NCI-H345 (cell line): ENCODE data around the gene MORF4L2.
A peak's percentile ranks its signal among the peaks of the same experiment; 100 is the strongest.

ENCODE experiments used
- DNase-seq: peaks from one replicate; lab custom pipeline; 2025; lab: John Stamatoyannopoulos, UW

Gene MORF4L2, protein sequence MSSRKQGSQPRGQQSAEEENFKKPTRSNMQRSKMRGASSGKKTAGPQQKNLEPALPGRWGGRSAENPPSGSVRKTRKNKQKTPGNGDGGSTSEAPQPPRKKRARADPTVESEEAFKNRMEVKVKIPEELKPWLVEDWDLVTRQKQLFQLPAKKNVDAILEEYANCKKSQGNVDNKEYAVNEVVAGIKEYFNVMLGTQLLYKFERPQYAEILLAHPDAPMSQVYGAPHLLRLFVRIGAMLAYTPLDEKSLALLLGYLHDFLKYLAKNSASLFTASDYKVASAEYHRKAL

DNA sequence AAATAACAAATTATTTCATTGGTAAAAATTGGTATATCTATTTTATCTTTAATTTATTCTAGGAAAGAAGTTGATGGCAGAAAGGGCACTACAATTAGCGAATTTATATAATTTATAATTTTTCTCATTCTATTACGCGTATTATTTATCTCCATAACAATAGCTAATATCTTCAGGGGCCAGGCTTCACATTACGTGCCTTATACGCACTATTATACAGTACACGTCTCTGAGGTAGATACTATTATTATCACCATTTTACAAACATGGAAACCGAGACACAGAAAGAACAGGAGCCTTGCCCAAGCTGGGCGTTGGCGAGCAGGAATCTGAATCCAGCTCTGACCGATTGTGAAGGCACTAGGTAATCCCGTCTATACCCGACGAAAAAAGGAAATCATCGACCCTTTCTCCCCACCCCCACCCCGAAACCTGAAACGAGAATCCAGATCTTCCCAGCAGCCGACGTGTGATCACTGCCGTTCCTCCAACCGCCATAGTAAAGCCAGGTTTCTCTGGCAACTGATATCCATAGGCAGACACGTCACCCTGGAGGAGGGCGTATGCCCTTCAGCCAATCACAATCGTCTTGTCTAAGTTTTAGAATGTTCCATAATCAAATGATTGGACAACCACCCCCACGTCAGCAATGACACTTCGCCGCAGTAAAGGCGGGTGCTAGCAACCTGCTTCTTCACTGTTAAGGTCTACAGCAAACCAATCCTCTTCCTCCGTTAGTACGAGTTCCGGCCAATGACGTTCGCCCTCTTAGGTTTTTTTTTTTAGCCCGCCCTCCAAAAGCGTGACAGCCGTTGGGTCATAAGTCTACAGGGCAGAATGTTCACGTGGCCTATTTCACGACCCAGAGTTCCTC is at the start of gene MORF4L2:
MORF4L2 (minus strand) TSS at position 501 of the 874 bp plus-strand sequence. CDS start 9,672 bp downstream, outside the sequence.
- peak; percentile 97 for DNase-seq

DNA sequence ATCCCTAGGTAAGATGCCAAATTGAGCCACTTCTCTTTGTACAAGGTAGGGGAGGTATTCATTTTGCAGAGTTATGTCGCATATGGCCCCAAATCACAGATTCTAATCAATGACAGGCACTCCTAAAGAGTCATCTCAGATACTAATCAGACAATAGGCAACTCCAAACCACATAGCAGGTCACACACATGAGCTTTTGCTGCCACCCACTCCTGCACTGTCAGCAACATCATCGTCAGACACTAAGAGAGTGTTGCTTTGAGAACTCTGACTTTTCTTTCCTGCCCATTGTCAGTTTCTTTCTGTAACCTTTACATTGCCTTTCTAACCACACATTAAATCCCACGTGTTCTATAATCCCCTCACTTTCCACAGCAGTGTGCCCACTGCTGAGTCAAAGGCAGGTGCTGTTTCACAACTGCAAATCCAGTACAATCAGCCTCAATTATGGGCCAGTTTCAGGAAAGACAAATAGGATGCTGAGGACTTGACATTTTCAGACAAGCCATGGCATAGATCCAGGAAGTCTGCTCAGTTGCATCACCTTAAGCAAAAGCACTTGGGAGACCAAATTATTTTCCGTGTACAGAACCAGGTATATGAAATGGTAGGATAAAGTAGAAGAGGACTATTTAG is 47.7 kb upstream of the MORF4L2 start:
- DNase-seq: no peak

DNA sequence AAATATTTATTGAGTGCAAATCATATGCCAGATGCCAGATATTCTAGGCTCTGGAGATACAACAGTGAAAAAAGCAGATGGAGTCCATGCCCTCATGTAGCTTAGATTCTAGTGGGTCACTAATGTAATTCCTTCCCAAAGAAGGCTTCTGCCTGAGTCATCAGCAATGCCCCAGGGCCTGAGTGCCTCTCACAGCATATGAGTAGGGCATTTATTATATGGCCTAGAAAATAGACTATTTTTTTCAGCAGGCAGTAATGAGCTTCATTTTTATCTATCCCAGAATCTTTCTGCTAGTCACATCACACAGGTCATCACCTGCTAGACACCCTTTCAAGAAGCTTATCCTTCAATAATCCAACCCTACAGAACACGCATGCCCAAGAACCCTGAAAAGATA is 46.5 kb upstream of the MORF4L2 start:
- no peak for DNase-seq

DNA sequence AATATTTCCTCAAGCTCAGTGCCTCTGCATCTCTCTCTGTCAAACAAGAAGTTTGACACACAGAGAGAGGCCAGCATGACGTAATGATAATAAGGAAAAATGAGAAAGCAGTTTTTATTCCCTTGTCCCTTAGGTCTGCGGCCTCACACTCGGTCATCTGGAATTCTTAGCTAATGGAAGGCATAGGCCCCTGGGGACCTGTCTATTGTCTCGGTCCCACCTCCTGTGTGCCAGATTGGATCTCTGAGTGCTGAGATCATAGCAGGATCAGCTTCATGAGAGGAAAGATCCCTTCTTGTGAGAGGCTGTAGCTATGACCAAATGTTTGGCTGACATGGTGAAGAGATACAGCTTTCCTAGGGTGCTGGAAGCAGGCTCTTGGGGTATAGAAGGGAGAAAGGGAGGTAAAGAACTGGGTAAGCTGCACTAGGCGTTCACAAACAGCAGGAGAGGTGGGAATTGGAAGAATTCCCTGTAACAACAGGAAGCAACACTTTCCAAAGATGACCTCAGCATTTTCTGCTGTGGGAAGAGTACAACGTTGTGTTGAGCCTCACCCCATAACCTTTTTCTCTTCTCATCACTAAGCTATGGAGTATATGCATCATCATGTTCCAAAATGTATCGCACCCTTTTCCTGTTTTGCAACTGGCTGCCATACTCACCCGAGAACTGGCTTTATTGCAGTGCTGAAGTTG is 44.4 kb upstream of the MORF4L2 start:
- no peak for DNase-seq

DNA sequence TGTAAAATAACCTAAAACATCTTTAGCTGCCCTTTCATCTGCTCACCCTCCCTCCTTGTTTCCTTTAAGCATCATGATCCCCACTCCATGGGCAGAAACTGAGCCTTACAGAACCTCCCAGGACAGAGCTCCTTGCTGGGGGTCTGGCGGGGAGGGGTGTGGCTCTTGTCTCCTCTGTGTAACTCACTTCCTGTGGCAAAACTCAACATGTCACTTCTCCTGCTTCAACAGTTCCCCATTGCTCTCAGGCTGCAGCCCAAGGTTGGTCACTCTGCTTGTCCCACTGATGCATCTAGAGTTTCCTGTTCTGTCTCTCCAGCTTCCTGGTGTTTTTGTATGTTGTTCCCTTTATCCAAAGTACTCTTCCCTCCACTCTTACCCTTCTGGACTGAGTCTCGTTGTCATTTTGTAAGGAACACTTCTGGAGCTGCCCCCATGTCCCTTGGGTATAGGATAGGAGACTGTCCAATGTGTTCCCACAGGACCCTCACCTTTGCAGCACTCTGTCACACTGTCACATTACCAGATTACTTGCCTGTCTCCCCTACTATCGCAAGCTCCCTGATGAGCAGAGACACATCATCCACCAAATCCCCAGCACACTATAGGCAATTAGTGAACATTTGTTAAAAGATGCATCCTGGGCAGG is 43.8 kb upstream of the MORF4L2 start:
- no peak for DNase-seq

DNA sequence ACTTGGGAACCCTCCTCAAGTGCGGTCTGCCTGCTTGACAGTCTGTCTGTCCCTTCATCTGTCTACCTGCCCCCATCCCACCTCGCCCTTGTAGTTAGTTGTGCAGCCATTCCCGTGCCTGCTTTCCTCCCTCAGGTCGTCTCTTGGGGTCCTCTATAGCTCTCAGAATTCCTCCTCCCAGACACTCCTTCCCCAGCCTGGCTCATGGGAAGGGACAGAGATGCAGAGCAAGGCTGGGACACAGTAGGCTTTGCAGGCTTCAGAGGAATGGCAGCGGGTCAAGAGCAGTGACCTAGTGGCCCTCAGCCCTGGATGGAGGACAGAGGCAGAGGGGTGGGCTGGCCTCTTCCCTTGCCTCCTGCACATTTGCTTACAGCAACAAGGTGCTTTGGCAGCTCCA is 42.5 kb upstream of the MORF4L2 start:
- no peak for DNase-seq

DNA sequence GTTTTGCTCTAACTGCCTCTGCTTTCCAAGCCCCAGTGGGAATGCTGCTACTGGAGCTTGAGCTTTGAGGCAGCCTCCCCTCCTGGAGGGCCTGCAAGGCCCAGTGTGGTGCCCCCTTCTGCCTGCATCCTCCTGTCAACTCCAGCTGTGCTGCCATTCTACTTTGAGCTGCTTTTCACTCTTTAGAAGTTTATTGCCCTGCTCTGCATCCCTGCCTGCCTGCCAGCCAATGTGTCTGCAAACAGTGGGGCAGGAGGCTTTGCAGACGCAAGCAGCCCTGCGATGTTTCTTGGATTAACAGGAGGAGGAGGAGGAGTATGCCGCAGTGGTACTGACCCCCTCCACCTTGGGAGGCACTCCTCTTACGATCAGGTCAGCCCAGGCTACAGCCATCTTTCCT is 40.6 kb upstream of the MORF4L2 start:
- peak; percentile 10 for DNase-seq

DNA sequence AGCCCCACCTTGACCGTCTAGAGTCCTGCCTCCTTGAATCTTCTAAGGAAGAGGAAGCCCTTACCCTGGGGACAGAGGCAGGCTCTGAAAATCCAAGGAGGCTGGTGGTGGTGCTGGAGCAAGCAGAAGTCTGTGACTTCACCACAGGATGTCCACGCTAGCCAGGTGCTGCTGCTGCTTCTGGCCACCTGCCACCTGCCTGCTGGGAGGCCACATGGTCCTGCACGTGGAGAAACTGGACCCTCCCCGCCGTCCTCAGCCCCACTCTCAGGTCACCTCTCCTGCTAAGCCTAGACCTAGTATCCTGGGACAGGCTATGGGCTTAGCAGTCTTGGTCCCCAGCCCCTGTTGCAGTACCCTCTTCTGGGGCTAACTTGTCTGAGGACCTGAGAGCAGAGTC is 40.0 kb upstream of the MORF4L2 start:
- peak; percentile 48 for DNase-seq

DNA sequence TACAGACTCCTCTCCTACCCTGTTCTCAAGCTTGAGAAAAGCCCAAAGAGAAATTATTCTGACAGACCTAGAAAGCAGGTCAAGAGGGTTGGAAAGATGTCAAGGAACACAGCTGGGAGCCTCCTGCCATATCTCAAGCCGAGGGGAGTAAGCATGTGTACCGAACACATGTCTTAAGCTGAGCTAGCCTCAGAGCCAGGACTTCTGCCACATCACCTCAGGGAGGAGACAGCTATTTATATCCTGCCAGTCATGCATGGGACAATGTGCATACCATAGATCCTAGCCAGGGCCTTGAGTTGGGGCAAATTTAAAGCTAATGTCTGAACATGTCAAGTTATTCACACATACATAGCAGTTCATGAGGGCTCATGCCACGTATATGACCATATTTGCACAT is 36.0 kb upstream of the MORF4L2 start:
- no peak for DNase-seq

DNA sequence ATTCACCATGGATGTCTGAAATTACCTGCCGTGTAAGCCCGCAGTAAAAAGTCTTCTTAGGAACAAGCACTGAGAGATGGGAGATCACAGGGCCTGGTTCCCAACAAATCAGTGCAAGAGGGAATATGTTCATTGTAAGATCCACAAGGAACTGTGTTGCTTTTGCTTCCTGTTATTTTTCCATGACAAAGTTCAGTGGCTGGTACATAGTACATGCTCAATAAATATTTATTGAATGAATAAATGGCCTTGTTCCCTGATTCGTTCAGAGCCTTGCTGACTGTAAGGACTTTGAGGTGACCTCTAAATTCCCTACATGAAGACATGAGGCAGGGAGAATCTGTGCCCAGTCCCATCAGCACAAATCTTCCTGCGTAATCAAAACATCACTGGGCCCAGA is 31.6 kb upstream of the MORF4L2 start:
- no peak for DNase-seq

DNA sequence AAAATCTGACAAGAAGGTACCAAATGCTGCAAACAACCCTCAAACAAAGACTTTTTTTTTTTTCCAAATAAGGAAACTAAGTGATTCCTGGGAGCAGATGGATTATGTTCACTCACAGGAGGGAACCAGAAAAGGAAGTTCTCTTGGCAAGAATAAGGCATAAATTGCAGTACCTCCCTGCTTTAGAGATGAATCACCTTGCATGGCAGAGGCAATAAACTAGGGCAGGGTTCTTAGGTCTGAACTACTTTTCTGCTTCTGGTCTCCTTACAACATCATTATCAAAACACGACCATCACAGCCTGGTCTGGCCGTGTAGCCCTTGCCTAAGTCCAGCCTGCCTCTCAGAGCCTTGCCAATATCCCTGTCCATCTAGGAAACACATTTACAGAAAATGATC is 30.5 kb upstream of the MORF4L2 start:
- DNase-seq: no peak

DNA sequence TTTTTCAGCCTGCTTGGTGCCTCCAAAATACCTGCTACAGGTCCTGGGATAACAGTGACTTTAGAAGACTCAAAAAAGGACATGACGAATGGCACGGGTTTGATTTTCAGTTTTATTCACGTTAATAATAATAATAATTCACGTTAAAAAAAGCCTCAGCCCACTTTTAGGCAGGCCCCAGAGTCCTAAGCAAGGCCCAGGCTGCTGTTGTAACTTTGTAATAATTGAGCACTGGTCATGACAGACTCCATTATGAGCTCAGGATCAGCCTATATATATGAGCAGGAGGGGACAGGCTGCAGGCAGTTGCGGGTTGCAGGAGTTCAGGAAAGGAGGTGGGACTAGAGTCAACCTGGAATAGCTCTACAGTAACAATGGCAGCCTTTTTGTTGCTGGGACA is 24.1 kb upstream of the MORF4L2 start, which contains the start of gene TMEM31:
TMEM31 (plus strand) TSS at position 301 of the 400 bp plus-strand sequence. CDS start 1,350 bp downstream, outside the sequence.
- DNase-seq: no peak

DNA sequence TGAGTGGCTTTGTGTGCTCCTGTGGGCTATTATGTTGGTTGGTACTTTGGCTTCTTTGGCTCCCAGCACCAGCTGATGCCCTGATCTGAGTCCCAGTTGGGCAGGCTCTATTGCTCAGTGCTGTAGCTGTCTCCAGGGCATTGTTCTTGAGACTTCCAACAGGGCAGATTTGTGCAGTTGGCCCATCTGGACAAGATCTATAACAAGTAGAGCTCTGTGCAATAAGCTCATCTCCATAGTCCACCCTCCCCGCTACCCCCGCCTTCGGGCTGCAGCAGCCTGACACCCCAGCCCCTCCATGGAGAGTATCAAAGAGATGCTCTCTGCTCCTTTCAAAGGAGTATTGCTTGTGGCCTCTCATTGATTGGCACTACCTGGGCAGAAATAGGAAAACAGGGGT is 18.4 kb upstream of the MORF4L2 start:
- no peak for DNase-seq

DNA sequence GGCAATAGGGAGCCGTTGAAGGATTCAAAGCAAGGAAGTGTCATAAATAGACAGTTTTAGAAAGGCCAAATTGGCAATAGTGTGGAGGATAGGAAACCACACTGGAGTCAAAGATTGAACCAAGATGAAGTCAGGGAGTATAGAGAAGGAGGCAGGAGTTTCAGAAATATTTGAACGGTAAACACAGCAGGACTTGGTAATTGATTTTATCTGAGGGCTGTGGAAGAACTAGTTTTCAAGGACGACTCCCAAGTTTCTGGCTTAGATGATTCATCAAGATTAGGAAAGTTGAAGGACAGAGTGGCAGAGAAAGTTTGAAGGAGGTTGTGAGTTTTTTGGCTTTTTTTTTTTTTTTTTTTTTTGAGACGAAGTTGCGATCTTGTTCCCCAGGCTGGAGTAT is 12.7 kb upstream of the MORF4L2 start:
- DNase-seq: no peak

DNA sequence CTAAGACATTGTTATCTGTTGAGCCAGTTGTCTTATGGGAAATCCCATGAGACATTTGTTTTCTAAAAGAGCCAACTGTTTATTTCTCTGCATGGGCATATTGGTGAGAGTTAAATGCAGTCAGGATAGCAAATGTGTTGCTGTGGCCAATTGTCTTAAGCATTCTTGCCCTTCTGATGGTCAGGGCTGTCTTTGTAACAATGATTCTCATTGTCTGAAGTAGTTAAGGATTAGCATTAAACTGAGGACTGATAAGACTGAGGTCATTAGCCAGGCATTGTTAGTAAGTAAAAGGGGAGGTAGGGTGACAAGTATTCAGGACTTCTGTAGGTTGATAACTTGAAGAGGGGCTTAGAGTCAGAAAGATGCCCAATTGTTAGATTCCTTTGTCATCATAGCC is 11.2 kb upstream of the MORF4L2 start:
- DNase-seq: no peak

DNA sequence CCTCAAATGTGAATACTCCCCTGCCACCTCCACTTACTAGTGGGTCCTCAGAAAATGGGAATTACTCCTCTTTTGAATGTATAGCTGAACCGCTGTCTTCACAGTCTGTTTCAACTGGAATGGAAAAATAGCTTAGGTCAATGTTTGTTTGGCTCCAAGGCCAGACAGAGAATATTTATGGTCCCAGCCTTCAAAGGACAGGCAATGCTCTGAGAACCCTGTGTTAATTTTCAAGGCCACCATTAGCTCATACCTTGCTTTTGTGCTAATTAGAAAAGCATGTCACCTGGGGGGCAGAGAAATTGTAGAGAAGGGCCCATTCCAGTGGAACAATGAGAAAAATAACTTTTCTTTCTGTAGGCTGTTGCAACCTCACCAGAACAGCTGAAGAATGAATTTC is 4.6 kb upstream of the MORF4L2 start:
- no peak for DNase-seq

DNA sequence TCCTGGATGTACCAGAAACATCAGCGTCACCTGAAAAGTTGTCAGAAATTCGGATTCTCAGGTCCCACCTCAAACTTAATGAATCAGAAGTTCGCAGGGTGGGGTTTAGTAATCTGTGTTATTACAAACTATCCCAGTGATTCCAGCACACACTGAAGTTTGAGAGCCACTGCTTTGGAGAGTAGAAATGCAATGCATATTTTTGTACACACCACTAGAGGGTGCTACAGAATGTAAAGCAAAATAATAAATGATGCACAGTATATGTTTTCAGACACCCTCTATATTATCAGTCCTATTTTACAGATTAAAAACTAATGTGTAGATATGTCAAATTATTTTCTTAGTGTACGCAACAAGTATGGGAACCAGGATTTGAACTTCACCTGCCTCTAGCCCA is 2.4 kb upstream of the MORF4L2 start:
- peak; percentile 36 for DNase-seq

DNA sequence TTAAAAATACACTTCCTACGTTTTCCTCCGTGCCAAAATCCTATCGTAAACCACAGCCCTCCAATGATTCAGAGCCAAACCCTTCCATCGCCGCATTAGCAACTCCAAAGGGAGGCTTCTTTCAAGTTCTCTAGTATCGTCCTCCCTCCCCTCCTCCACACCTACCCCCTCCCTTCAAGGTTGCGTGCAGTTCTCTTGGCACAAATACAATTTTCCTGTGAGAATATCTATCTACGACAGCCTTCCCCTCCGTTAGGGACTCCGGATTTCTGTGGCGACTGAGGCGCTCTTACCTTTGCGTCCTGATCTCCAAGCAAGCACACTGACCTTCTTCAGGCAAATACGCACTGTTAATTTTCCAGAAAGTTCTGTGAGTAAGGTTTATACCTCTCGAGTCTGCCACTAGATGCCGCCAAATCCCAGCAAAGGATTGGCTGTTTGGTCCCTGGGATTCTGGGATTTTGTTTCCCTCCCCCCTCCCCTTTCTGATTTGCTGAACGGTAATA is 1.2 kb upstream of the MORF4L2 start:
- DNase-seq: peak; percentile 76

DNA sequence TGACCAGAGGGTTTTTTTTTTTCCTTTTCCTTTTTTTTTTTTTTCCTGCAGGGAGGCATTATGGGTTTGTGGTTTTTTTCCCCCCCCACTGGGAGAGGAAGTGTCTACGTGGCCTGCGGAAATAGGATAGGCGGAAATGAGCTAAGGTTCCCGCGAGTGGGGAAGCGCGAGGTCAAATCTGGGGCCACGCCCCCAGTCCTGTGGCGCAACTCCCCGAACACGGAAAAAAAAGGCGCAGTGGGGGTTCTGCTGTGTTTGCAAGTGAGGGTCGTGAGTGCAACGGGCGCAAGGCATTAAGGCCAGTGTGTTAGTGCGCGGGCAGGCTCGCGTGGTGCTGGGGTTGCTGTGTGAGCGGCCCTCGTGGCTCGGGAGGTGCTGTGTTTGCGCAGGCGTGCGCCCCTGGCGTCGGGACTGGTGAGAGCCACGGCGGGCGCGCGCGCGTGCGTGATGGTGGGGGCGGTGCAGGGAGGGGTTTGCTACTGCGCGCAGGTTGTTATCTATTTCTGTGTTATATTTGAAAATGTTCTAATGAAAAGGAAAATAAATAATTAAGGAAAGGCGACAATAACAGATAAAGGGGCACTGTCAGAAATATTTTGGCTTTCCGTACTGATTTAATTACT is 685 bp upstream of the MORF4L2 start:
- peak; percentile 86 for DNase-seq

DNA sequence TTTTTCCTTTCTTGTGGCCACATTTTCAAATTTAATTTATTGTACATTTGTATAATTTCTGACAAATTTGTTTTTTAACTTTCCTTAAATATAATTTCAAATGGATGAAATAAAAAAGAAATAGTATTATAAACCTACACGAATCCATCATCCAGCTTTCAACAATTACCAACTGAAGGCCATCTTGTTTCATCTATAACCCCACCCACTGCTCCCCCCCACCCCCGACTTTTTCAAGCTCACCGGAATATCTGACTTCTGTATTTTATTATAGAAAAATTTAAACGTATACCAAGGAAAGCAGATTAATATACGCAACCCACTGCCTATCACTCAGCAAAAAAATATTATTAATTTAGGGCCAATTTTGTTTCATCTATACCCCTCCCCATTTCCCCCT is 1.1 kb downstream of the MORF4L2 start:
- DNase-seq: no peak

DNA sequence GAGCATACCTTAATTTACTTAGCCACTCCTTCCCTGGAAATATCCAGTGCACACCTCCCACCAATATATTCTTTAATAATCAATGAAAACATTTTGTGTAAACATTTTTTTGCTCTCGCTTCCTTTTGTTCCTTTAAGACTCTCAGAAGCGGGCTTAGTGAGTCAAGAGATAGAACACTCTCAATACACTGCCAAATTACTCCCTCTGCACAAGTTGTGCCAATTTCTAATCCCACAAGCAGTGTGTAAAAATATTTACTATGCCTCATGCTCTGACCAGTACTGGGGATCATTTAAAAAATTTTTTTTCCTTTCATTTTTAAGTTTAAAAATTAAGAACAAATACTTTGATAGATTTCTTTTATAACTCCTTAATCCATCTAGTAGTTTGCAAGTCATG is 5.1 kb downstream of the MORF4L2 start:
- DNase-seq: no peak
